ENCODE data around the gene SF3A2.

SF3A2 gene

DNA sequence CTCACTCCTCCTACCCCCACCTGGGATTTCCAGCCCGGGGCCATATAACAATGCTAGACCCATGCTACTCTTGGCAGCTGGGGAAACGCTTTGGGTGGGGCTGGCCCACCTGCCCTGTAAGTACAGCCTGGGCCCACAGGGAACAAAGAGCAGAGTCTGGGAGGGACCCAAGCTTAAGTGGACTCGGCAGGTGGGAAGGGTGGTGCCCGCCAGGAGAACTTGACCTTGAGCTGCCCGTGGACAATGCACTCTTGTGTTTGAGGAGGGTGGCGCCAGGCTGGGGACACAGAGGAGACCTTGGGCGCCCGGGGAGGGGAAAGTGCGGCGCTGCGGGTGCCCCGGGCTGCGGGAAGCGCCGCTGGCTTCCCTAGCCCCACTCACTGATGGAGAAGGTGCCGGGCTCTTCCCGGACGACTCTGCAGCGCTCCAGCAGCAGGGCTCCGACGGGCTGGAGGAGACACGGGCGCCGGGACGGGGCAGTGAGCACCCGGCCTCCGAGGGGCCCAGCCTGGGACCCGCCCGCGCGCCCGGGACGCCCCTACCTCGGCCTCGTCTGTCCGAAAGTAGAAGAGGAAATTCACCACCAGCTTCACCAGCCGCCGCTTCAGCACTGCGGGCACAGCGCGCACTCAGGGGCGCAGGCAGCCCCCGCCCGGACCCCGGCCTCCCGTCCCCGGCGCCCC, 1.1 kb upstream of the SF3A2 start:
- ATAC-seq = peak; percentile 2
- TF ChIP-seq ARNTL (CRISPR knock-in tag; IDR thresholded peaks at IDR 0.05; ENCODE audit: borderline replicate concordance, low read depth) (no peak), ESRRG (CRISPR knock-in tag; IDR thresholded peaks at IDR 0.05) (no peak), SNAI2 (CRISPR knock-in tag; IDR thresholded peaks at IDR 0.05) (no peak), PPARA (CRISPR knock-in tag; IDR thresholded peaks at IDR 0.05; ENCODE audit: borderline replicate concordance) (no peak), TCF4 (CRISPR knock-in tag; IDR thresholded peaks at IDR 0.05; ENCODE audit: borderline replicate concordance) (no peak), ZNF8 (CRISPR knock-in tag; IDR thresholded peaks at IDR 0.05) (no peak), OSR1 (CRISPR knock-in tag; IDR thresholded peaks at IDR 0.05) (no peak), ZNF70 (CRISPR knock-in tag; IDR thresholded peaks at IDR 0.05) (no peak), CSDC2 (CRISPR knock-in tag; IDR thresholded peaks at IDR 0.05) (no peak), PATZ1 (CRISPR knock-in tag; IDR thresholded peaks at IDR 0.05; ENCODE audit: borderline replicate concordance) (no peak), RARB (CRISPR knock-in tag; IDR thresholded peaks at IDR 0.05) (no peak), ZFP3 (CRISPR knock-in tag; IDR thresholded peaks at IDR 0.05) (no peak), ISL1 (CRISPR knock-in tag; IDR thresholded peaks at IDR 0.05) (no peak), BACH2 (CRISPR knock-in tag; IDR thresholded peaks at IDR 0.05; ENCODE audit: borderline replicate concordance) (no peak), ZNF565 (CRISPR knock-in tag; conservative IDR thresholded peaks at IDR 0.05; ENCODE audit: low read depth) (no peak)
- TF ChIP-seq, protein P1, sequence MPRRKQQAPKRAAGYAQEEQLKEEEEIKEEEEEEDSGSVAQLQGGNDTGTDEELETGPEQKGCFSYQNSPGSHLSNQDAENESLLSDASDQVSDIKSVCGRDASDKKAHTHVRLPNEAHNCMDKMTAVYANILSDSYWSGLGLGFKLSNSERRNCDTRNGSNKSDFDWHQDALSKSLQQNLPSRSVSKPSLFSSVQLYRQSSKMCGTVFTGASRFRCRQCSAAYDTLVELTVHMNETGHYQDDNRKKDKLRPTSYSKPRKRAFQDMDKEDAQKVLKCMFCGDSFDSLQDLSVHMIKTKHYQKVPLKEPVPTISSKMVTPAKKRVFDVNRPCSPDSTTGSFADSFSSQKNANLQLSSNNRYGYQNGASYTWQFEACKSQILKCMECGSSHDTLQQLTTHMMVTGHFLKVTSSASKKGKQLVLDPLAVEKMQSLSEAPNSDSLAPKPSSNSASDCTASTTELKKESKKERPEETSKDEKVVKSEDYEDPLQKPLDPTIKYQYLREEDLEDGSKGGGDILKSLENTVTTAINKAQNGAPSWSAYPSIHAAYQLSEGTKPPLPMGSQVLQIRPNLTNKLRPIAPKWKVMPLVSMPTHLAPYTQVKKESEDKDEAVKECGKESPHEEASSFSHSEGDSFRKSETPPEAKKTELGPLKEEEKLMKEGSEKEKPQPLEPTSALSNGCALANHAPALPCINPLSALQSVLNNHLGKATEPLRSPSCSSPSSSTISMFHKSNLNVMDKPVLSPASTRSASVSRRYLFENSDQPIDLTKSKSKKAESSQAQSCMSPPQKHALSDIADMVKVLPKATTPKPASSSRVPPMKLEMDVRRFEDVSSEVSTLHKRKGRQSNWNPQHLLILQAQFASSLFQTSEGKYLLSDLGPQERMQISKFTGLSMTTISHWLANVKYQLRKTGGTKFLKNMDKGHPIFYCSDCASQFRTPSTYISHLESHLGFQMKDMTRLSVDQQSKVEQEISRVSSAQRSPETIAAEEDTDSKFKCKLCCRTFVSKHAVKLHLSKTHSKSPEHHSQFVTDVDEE (CRISPR knock-in tag; IDR thresholded peaks at IDR 0.05) = no peak
- TF ChIP-seq, protein P2, sequence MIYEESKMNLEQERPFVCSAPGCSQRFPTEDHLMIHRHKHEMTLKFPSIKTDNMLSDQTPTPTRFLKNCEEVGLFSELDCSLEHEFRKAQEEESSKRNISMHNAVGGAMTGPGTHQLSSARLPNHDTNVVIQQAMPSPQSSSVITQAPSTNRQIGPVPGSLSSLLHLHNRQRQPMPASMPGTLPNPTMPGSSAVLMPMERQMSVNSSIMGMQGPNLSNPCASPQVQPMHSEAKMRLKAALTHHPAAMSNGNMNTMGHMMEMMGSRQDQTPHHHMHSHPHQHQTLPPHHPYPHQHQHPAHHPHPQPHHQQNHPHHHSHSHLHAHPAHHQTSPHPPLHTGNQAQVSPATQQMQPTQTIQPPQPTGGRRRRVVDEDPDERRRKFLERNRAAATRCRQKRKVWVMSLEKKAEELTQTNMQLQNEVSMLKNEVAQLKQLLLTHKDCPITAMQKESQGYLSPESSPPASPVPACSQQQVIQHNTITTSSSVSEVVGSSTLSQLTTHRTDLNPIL (CRISPR knock-in tag; IDR thresholded peaks at IDR 0.05; ENCODE audit: low read depth) = no peak
- TF ChIP-seq, protein P3, sequence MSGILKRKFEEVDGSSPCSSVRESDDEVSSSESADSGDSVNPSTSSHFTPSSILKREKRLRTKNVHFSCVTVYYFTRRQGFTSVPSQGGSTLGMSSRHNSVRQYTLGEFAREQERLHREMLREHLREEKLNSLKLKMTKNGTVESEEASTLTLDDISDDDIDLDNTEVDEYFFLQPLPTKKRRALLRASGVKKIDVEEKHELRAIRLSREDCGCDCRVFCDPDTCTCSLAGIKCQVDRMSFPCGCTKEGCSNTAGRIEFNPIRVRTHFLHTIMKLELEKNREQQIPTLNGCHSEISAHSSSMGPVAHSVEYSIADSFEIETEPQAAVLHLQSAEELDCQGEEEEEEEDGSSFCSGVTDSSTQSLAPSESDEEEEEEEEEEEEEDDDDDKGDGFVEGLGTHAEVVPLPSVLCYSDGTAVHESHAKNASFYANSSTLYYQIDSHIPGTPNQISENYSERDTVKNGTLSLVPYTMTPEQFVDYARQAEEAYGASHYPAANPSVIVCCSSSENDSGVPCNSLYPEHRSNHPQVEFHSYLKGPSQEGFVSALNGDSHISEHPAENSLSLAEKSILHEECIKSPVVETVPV (CRISPR knock-in tag; IDR thresholded peaks at IDR 0.05) = no peak

GRCh38 chr19:2236064-2236313, 635 bp upstream of the SF3A2 start:
- ATAC-seq = no peak; the same call in 1 of the 3 replicates
- TF ChIP-seq RARB (CRISPR knock-in tag; IDR thresholded peaks at IDR 0.05) (no peak), ZC3H10 (CRISPR knock-in tag; IDR thresholded peaks at IDR 0.05) (no peak), BACH2 (CRISPR knock-in tag; IDR thresholded peaks at IDR 0.05; ENCODE audit: borderline replicate concordance) (no peak), ZNF565 (CRISPR knock-in tag; conservative IDR thresholded peaks at IDR 0.05; ENCODE audit: low read depth) (no peak), OSR1 (CRISPR knock-in tag; IDR thresholded peaks at IDR 0.05) (no peak), TOX (CRISPR knock-in tag; IDR thresholded peaks at IDR 0.05; ENCODE audit: borderline replicate concordance) (no peak), ISL1 (CRISPR knock-in tag; IDR thresholded peaks at IDR 0.05) (no peak), PATZ1 (CRISPR knock-in tag; IDR thresholded peaks at IDR 0.05; ENCODE audit: borderline replicate concordance) (no peak), ARNTL (CRISPR knock-in tag; IDR thresholded peaks at IDR 0.05; ENCODE audit: borderline replicate concordance, low read depth) (no peak), ZNF70 (CRISPR knock-in tag; IDR thresholded peaks at IDR 0.05) (no peak), CSDC2 (CRISPR knock-in tag; IDR thresholded peaks at IDR 0.05) (no peak), SNAI2 (CRISPR knock-in tag; IDR thresholded peaks at IDR 0.05) (no peak)
- TF ChIP-seq, protein P3 (CRISPR knock-in tag; IDR thresholded peaks at IDR 0.05) = no peak
- TF ChIP-seq, protein P4, sequence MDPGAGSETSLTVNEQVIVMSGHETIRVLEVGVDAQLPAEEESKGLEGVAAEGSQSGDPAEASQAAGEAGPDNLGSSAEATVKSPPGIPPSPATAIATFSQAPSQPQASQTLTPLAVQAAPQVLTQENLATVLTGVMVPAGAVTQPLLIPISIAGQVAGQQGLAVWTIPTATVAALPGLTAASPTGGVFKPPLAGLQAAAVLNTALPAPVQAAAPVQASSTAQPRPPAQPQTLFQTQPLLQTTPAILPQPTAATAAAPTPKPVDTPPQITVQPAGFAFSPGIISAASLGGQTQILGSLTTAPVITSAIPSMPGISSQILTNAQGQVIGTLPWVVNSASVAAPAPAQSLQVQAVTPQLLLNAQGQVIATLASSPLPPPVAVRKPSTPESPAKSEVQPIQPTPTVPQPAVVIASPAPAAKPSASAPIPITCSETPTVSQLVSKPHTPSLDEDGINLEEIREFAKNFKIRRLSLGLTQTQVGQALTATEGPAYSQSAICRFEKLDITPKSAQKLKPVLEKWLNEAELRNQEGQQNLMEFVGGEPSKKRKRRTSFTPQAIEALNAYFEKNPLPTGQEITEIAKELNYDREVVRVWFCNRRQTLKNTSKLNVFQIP (CRISPR knock-in tag; IDR thresholded peaks at IDR 0.05; ENCODE audit: borderline replicate concordance, low read depth) = no peak
- TF ChIP-seq, protein P2 (CRISPR knock-in tag; IDR thresholded peaks at IDR 0.05; ENCODE audit: low read depth) = no peak
